Femur (tissue), 1 donor: Measurements from ENCODE around the gene AAMP.
A peak's percentile ranks its signal among the peaks of the same experiment; 100 is the strongest.

Source experiments
- DNase-seq: peaks from one replicate; pipeline ENCODE4 v3.0.0-alpha.2; 2017

AAMP gene

DNA sequence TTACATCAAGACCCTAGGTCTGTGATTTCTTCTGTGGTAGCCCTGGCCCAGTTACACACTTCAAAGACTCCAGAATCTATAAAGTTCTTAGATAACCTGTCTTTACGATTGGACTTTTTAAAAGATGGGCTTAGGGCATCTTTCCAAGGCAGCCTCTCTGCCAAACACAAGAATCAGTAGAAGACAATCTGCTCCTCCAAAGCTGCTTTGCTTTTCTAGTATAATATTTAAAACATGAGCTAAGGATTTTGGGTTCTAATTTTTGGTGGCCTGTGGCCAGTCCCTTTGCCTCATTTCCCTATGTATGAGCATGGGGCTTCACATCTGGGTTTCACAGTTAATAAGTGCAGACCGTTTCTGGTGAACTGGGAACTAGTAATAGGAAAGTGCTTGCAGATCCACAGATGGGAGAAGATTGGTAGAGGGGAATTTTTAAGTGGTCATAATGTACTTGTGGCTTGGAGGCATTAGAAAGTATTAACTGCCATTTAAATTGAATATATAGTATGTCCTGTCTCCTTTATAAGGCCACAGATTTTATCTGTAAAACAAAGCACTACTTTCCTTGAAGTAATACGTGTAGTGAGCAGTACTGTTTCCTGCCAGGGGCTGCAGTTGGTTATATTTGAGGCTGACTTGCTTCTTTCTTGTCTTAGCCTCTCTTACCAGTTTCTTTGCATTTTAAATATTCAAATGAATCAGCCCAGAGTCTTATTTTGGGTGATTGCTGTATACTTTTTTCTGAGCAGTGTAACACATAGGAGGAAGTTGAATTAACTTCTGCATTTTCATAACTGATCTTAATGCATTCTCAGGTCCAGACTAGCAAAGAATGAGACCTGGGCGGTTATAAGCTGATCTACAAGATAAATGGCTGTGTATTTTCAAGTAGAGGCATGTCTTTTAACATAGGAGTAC lies 51.4 kb downstream of the AAMP start:
- no peak for DNase-seq

- DNase-seq = peak; percentile 68
Observed at GRCh38 chr2:218217360-218218267, 52.3 kb downstream of the AAMP start.

GRCh38 chr2:218216674-218217359 lies 53.1 kb downstream of the AAMP start, which contains the start of gene ARPC2:
TSS of gene ARPC2 (plus strand) at chr2:218217189. CDS start at chr2:218217471, 282 bp downstream.
- peak; percentile 97 for DNase-seq

GRCh38 chr2:218216336-218216673 lies 53.6 kb downstream of the AAMP start:
- DNase-seq = no peak
